Endothelial cell of hepatic sinusoid (primary cell): ENCODE data around the gene ADISSP.
"Not testable (repeated sequence)": the region's sequence is repeated elsewhere in the genome, so short reads cannot be mapped to it uniquely, and the experiment has no call there.

Experiments
- in situ Hi-C: cut with HindIII; loops from 2 replicates; pipeline ENCODE4 v1.10.0; 2017; ENCODE audit warnings: low sequenced_read_pairs

Gene ADISSP

GRCh38 chr20:3798373-3798768 lies 30.8 kb upstream of the ADISSP start:
- in situ Hi-C loops: no loop called here

DNA sequence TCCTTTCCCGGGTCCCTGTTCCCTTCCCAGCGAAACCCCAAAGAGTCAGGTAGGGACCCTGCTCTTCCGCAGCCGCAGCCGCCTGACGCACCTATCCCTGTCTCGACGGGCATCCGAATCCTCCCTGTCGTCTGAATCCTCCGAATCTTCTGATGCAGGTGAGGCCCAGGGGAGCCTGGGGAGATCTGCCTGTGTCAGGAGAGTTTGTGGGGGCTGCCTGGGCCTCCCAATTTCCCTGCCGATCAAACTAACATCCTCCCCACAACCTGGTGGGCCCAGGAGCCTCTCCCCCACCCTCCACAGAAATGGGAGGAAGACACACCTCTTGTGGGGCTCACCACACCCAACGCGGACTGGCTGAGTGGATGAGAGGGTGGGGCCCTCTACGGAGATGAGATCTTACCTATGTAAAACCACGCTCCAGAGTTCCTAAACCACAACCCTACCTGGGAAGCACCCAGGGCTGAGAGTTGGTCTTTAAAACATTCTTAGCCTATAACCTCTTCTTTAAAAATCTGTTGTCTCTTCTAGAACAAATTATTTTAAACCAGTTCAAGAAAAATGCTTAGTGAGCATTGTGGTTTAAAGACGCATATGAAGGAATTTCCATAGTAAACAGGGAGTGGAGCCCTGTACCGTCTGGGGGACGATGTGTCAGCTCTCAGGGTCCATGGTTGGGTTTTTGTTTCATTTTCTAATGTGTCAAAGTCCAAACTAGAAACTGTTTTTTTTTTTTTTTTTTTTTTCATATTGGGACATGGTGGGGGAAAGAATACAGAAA lies 30.2 kb upstream of the ADISSP start:
- in situ Hi-C loops: no loop called here

GRCh38 chr20:3797226-3797545 lies 29.6 kb upstream of the ADISSP start:
- in situ Hi-C loops: no loop called here

DNA sequence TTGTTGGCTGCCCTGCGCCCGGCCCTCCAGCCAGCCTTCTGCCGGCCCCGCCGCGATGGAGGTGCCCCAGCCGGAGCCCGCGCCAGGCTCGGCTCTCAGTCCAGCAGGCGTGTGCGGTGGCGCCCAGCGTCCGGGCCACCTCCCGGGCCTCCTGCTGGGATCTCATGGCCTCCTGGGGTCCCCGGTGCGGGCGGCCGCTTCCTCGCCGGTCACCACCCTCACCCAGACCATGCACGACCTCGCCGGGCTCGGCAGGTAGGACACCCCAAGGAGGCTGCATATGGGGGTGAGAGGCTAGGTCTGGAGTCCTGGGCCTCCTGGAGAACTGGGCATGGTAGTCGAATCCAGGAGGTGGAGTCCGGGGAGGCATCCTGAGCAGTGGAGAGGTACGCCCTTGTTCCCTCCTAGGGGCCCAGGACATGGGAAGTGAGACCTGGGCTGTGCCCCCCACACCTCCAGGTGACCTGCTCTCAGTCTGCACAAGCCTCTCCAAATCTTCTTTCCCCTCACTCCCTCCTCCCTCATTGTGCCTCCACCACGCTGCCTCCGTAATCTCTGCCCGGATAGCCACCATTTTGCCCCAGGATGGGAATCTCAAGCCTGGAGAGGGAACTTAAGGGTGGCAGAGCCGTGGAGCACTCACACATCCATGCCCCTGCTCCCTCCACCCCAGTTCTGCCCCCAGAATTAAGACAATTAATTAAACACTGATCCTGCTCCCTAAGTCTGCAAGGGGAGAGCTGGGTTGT lies 29.1 kb upstream of the ADISSP start:
- in situ Hi-C loops: no loop called here

DNA sequence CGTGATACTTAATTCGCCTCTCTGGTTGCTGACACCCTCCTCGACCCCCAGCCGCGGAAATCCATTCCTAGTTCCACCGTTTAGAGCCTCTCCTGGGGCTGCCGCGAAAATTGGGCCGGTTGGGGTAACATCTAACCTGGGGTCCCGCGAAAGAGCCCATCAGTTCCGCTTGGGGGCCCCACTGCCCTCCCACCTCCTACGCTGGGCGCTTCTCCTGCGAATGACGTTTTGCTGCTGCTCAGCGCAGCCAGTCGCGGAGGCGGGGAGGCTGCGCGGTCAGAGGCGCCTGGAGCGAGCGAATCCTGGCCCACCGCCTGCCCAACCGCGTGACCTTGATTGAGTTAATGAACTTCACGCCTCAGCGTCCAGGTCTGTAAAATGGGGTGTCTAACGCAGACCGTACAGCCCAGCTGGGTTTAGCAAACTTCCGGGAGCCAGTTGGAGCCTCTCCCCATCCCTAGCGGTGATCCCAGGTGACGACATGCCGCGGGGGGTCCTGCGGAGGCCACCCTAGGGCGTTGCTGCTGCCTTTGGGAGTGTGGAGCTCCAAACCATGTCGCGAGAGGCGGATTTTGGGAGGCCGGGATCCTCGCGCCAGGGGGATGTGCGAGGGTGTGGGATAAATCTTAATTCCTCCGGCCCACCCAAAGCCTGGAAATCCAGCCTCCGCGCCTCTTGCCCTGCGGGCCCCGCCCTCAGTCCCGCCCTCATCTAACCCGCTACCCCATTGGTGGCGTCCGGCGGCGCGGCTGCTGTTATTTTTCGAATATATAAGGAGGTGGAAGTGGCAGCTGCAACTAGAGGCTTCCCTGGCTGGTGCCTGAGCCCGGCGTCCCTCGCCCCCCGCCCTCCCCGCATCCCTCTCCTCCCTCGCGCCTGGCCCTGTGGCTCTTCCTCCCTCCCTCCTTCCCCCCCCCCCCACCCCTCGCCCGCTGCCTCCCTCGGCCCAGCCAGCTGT lies 28.2 kb upstream of the ADISSP start, which contains the start of gene CDC25B:
Gene CDC25B (plus strand): TSS at position 800 of the 958 bp plus-strand sequence. CDS start 222 bp downstream, outside the sequence.
- in situ Hi-C loops: no loop called here

DNA sequence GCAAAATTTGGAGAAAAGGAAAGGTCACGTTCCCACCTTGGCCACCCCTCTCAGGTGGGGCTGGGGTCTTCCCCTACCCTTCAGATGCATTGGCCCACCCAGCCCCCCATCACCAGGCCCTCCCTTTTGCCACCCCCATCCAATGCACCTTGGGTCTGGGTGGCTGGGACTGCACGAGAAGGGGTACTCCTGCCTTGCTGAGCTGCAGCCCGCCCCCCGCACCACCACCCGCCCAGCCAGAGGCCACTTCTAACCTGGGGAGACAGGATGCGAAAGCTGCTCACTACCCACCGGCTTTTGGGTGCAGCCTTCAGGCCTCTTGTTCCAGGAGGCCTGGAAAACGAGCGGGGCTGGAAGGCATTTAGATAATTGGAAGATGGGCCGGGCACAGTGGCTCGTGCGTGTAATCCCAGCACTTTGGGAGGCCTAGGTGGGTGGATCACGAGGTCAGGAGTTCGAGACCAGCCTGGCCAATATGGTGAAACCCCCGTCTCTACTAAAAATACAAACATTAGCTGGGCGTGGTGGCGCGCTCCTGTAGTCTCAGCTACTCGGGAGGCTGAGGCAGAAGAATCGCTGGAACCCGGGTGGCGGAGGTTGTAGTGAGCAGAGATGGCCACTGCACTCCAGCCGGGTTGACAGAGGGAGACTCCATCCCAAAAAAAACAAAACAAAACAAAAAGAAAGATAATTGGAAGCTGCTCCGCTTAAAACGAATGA lies 27.3 kb upstream of the ADISSP start:
- in situ Hi-C loops: no loop called here

GRCh38 chr20:3794168-3794567 lies 26.6 kb upstream of the ADISSP start:
- in situ Hi-C loops: not testable (repeated sequence)

DNA sequence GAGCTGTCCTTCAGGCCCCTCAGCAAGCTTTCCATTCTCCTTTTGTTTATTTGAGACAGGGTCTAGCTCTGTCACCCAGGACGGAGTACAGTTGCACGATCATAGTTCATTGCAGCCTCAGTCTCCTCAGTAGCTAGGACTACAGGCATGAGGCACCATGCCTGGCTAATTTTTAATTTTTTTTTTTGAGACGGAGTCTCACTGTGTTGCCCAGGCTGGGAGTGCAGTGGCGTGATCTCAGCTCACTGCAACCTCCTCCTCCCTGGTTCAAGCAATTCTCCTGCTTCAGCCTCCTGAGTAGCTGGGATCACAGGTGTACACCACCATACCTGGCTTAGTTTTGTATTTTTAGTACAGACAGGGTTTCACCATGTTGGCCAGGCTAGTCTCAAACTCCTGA lies 21.6 kb upstream of the ADISSP start:
- in situ Hi-C loops: not testable (repeated sequence)

GRCh38 chr20:3788685-3789155 lies 21.2 kb upstream of the ADISSP start:
- in situ Hi-C loops: no loop called here

GRCh38 chr20:3787324-3788014 lies 19.9 kb upstream of the ADISSP start:
- in situ Hi-C loops: no loop called here

DNA sequence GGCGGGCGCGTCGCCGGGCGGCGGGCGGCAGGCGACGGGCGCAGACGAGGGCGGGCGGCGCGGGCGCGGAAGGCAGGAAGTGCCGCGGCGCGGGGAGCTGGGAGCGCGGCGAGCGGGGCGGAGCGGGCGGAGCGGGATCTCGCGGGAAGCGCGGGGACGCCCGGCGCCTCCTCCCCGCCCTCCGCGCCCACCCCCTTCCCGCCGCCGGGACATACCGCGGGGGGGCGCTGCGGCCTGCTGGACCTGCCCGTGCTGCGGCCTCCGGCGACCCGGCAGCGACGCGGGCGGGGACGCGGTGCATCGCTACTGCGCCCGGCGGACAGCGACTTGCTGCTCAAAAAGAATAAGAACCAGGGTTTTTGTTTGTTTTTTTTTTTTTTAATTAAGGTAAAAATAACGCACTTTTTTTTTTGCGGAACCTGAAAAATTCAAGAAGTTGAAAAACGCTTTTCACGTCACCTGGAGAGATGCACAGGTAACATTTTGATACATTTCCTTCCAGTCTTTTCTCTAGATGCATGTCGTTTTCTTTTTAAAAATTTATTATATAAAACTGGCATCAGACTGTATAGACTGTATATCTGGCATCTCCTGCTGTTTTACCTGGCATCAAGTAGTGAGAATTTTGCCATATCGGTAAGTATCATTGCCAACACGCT lies 19.2 kb upstream of the ADISSP start, which contains the start of gene CENPB:
Gene CENPB (minus strand): TSS at position 76 of the 659 bp plus-strand sequence. CDS start 257 bp downstream, outside the sequence.
- in situ Hi-C loops: no loop called here

GRCh38 chr20:3786126-3786484 lies 18.6 kb upstream of the ADISSP start:
- in situ Hi-C loops: no loop called here

DNA sequence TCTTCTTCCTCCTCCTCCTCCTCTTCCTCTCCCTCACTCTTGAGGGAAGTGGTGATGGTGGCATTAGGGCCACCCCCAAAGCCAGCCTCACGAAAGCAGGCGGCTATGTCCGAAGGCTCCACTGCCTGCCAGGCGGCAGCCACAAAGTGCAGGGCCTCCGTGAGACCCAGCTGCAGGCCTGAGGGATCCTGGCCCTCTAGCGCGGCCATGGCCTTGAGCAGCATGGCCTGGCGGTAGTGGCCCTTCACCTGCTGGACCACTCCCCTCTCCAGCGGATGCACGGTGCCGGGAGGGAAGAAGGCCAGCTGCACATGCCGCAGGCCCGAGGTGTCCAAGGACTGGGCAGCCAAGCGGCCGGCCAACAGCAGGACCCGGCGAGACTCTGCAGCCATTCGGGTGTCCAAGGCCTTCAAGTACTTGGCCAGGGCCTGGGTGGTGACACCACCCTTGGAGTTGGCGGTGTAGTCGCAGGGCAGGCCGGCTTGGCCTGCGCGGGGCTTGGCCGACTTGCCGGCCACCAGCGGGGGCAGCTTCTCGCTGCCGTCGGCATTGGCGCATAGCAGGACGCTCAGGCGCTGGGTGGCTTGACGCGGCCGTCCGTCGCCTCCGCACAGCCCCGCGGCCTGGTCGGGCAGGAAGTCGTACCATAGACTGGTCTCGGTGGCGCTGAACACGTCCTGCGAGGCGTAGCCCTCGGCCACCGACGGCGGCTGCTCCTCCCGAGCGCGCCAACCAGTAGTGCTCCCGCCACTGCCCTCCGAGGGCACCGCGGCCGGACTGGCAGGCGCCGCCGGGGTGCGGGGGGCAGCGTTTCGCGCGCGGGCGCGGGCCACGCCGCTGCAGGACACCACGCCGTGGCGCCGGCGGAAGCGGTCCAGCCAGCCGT lies 17.9 kb upstream of the ADISSP start:
- in situ Hi-C loops: no loop called here

- in situ Hi-C loops: loop anchor here (5.0 kb wide), 1 partner anchor 47 kb away; no protein-coding TSS in a partner anchor
Observed at GRCh38 chr20:3784863-3785239, 17.3 kb upstream of the ADISSP start.

DNA sequence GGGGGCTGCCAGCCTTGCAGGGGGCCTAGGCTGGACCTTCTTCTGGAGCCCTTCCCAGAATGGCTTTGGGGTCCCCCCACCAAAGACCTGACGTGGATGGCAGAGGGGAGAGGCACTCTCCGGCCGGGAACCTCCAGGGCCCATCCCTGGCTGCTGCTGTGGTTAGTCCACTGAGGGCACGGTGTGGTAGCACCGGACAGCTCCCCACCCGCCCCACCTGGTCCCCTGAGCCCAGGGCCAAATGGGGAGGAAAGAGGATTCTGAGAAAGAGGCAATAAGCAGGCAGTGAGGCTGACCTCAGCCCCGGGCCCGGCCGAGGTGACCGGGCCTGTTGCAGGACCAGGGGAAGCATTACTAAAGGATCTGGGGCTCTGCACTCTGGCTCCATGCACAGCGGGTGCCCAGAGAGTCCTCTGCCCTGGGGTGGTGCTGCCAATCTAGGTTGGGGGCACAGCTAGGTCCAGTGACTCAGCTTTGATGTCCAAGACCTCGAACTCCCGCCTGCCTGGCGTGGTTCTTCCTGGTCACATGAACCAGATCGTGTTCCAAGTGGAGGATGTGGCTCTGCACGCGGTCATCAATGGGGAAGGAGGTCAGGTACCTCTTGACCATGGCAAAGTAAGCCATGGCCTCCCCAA lies 16.8 kb upstream of the ADISSP start:
- in situ Hi-C loops: loop anchor here (5.0 kb wide), 1 partner anchor 48 kb away; no protein-coding TSS in a partner anchor

DNA sequence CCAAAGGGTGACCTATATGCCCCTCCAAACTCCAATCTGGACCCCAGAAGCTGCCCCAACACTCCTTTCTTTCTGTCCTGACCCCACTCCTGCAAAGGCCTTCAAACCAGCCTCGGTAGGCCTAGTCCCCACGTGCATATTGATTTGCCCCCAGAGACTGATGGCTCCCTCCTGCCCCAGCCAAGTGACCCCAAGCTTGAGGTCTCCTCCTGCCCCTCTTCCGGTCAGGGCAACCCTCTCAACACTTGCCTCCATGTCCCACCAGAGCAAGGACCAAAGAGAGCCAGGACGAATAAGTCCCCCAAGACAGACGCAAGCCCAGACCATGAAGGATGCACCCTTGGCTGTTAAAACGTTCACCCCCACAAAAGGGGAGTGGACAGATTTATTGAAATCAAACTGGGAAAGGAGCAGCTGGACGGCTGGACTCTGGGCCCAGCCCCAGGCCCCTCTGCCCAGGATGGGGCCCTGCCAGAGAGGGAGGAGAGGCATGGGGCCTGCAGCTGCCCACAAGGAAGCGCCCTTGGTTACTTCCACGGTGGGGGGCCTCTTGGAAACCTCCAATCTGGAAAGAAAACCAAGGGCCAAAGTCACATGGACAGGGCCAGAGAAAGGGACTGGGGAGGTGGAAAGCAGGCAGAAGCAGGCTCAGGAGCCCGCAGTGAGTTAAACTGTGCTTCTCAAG lies 16.1 kb upstream of the ADISSP start:
- in situ Hi-C loops: loop anchor here (5.0 kb wide), 1 partner anchor 49 kb away; no protein-coding TSS in a partner anchor

GRCh38 chr20:3783068-3783489 lies 15.5 kb upstream of the ADISSP start:
- in situ Hi-C loops: loop anchor here (5.0 kb wide), 1 partner anchor 49 kb away; no protein-coding TSS in a partner anchor
